Omental fat pad (tissue), 4 donors: Measurements from ENCODE around the gene INTS6. TPM values are rescaled to one million over a fixed set of nuclear protein-coding genes. Genes with fewer than 3 reads are reported as not detected.

Experiments used
- ATAC-seq: fragments of 150-250 bp; one replicate; pipeline ENCODE4 v1.9.1; 2016; ENCODE audit warnings: mild to moderate bottlenecking, moderate library complexity; ENCODE audit not compliant: low FRiP score
- DNase-seq: peaks from one replicate; pipeline ENCODE4 v3.0.0-alpha.2; 2019; ENCODE audit warnings: low spot score
- total RNA-seq, 4 donors: library from RNA; depleted of rRNA; stranded (reverse); fragments of >200 nt; gene quantifications; one replicate each; pipeline ENCODE4 v1.1.0, GENCODE V29; 2016
- TF ChIP-seq, protein P1 (sequence below), 3 donors: fragments of 450-650 bp; IDR thresholded peaks; one replicate each; pipeline ENCODE4 v1.5.1; 2016 to 2017; ENCODE audit warnings: antibody characterized with exemption in 3 of 3, mild to moderate bottlenecking in 3 of 3, moderate library complexity in 2 of 3

Gene INTS6
- total RNA-seq, 4 donors from 2014 or later, result 31.3 to 69.7 (median 40.0) TPM

DNA sequence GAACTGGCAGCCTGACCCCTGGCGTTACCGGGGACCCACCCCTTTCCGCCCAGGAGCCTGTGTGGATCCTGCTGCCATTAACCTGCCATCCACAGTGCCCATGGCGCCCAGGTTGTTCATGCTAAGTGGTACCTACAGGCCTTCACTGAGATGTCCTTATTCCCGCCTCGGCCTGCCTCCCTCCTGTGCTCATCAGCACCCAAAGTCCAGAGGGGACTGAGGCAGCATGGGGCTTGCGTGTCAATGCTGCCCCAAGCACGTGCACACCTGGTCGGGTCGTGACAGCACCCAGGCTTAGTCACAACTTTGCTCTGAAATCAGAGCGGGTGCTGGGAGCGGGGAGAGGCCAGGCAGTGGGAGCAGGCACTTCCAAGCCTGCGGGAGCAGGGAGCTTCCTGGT, 3.7 kb upstream of the INTS6 start:
- TF ChIP-seq, protein P1, sequence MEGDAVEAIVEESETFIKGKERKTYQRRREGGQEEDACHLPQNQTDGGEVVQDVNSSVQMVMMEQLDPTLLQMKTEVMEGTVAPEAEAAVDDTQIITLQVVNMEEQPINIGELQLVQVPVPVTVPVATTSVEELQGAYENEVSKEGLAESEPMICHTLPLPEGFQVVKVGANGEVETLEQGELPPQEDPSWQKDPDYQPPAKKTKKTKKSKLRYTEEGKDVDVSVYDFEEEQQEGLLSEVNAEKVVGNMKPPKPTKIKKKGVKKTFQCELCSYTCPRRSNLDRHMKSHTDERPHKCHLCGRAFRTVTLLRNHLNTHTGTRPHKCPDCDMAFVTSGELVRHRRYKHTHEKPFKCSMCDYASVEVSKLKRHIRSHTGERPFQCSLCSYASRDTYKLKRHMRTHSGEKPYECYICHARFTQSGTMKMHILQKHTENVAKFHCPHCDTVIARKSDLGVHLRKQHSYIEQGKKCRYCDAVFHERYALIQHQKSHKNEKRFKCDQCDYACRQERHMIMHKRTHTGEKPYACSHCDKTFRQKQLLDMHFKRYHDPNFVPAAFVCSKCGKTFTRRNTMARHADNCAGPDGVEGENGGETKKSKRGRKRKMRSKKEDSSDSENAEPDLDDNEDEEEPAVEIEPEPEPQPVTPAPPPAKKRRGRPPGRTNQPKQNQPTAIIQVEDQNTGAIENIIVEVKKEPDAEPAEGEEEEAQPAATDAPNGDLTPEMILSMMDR (IDR thresholded peaks at IDR 0.05), result no peak
- no peak for ATAC-seq
- DNase-seq, result no peak

DNA sequence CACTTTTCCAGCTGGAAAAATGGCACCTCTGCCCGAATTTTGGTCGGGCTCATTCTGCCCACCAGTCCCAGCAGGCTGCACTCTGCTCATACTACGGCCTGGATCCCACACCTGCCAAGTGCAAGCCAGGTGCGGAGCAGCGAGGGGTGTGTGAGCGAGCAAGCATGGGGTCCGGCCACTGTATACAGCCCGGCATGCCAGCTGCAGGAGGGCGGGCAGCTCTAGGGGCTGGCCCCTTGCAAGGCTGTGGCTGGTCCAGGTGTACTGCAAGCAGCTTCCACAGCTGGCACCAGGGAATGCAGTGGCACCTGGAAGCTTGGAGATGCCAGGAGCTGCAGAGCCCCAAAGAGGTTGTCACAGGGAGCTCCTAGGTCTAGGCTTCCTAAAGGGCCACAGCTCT, 2.7 kb upstream of the INTS6 start:
- TF ChIP-seq, protein P1 (IDR thresholded peaks at IDR 0.05), result no peak
- no peak for DNase-seq
- ATAC-seq, result no peak

DNA sequence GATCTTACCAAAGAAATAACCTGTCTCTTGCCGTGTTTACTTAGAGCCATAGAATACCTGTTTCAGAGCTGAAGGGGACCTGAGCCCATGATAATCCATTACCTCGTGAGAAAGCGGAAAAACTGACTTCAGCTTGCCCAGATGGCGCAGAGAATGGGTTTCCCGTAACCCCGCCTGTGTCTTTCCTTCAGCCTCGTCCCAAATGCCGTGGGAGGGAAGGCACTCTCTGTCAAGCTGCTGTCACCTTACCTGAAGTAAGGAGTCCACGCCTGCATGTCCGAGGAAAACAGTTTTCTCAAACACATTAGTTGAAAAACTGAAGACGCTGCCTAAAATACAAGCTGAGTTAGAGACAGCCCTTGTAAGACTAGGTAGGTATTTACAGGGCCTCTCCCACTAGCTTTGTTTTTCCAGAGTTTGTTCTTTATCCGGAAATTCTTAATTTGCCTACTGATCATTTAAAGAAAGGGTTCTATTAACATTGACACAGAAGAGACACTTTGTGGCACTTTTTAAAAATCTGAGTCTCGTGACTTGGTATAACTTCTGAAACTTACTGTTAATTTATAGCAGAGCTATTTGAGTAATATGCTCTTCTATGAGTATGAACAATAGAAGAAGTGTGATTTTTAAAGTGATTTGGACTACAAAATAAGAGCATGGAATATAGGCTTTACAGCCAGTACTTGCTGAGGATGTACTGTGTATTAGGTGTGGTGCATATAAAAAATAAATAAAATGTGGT, 1.3 kb upstream of the INTS6 start:
- TF ChIP-seq, protein P1 (IDR thresholded peaks at IDR 0.05), result no peak
- ATAC-seq (no peak), DNase-seq (no peak)

DNA sequence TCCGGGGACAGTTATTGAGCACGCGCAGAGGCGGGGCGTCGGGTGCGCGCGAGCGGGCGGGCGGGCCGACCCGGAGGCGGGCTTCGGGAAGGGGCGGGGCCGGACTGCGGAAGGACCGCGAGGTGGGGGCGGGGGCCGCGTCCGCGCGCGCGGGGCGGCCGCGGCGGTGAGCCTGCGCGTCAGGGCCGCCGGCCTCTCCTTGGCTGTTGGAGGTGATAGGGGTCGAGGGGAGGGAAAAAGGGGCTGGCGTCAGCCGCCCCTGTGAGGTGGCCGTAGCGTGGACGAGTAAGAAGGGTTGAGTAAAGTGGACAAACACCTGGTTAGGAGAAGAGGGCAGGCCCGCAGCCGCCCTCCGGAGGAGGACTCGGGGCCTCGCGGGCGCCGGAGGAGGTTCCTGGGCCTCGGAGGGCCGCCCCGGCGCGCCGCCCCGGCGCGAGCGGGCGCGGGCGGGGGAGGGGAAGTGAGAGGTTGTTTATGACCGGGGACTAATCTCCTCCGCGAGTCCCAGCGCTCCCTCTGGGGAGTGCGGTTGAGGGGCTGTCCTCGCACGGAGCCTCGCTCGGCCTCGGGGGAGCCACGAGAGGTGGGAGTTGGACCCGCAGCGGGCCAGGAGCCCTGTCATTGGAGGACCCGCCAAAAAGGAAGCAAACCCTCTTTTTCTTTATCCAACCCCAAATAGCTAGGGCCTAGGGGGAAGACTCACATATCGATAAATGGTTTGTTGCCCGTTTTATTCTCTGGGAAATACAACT, 547 bp upstream of the INTS6 start:
- TF ChIP-seq, protein P1 (IDR thresholded peaks at IDR 0.05), result no peak
- peak; percentile 36 for DNase-seq
- ATAC-seq, result peak; percentile 68

DNA sequence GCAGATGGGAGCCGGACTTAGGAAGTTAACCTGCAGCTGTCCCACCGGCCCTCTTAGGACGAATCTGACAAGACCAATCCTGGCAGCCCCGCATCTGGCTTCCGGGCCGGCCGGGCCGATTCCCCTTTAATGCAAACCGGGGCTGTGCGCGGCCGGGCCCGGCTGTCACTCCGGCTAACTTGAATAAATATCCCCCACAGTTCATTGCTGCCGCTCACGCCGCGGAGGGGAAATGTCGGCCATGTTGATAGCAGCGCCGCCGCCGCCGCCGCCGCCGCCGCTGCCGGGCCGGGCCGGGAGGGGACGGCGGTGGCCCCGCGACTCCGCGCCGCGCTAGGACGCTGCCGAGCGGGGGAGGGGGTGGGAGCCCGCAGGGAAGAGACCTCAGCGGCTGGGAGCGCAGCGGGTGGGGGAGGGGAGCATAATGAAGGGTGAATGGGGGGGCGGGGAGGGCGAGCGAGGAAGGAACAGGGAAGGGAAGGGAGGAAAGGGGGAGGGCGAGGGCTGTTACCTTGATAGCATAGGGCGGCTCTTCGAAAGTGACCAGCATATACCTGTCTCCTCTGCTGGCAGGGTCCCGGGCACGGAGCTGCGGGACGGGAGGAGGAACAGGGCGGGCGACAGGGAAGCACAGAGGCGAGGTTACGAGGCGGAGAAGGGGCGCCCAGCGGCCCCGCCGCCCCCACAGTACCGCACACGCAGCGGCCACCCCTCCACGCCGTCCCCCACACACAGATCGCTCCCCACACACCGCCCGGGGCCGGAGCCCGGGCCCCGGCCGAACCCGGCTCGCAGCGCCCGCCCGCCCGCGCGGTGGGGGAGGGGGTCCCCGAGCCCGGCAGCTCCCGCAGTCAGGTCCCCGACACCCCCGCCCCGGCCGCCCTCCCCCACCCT, 1.1 kb downstream of the INTS6 start:
- DNase-seq, result peak; percentile 72
- peak; percentile 16 for ATAC-seq
- TF ChIP-seq, protein P1 (IDR thresholded peaks at IDR 0.05), result no peak

DNA sequence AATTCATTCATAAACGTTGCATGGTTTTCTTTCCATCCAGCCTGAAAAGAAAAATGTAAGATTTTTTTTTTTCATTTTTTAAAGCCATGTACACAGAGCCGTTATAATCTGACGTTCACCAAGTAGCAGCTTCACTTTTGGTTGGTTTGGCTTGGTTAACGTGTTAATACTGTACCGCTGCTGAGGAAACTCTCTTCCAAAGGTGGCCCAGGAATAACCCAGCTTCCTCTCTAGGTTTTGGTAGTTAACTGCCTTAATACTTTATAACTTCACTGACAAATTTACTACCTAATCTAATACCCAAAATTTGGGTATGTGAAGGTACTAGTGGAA, 1.7 kb downstream of the INTS6 start:
- DNase-seq, result no peak
- TF ChIP-seq, protein P1 (IDR thresholded peaks at IDR 0.05), result no peak
- ATAC-seq, result no peak
